HG03095 (cell line): ENCODE data around the gene ACD.
A peak's percentile ranks its signal among the peaks of the same experiment; 100 is the strongest.

Experiments used
- ATAC-seq: cut with Tn5 transposase; IDR thresholded peaks from one replicate; pipeline ENCODE4 v1.9.1; 2021; ENCODE audit warnings: moderate library complexity; ENCODE audit not compliant: unreplicated experiment

The ACD gene

DNA sequence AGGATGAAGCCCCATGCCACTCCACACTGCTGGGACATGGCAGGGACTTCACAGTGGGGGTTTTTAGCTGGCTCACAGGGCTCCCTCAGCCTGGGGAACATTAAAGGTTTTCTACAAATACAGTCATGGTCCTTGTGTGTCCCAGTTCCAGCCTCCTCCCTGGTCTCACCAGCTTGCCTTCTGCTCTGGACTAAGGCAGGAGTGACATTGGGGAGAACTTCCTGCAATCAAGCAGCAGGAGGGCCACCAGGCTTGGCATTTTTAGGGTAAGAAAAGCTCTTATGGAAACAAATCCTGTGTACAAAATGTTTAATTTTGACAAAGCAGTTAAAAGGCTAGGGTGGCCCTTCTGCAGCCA lies 2.6 kb upstream of the ACD start:
- no peak for ATAC-seq

DNA sequence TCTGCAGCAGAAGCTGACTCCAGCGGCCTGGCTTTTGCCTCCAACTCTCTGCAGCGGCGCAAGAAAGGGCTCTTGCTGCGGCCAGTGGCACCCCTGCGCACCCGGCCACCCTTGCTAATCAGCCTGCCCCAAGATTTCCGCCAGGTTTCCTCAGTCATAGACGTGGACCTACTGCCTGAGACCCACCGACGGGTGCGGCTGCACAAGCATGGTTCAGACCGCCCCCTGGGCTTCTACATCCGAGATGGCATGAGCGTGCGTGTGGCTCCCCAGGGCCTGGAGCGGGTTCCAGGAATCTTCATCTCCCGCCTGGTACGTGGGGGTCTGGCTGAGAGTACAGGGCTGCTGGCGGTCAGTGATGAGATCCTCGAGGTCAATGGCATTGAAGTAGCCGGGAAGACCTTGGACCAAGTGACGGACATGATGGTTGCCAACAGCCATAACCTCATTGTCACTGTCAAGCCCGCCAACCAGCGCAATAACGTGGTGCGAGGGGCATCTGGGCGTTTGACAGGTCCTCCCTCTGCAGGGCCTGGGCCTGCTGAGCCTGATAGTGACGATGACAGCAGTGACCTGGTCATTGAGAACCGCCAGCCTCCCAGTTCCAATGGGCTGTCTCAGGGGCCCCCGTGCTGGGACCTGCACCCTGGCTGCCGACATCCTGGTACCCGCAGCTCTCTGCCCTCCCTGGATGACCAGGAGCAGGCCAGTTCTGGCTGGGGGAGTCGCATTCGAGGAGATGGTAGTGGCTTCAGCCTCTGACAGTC lies 2.0 kb upstream of the ACD start:
- no peak for ATAC-seq

DNA sequence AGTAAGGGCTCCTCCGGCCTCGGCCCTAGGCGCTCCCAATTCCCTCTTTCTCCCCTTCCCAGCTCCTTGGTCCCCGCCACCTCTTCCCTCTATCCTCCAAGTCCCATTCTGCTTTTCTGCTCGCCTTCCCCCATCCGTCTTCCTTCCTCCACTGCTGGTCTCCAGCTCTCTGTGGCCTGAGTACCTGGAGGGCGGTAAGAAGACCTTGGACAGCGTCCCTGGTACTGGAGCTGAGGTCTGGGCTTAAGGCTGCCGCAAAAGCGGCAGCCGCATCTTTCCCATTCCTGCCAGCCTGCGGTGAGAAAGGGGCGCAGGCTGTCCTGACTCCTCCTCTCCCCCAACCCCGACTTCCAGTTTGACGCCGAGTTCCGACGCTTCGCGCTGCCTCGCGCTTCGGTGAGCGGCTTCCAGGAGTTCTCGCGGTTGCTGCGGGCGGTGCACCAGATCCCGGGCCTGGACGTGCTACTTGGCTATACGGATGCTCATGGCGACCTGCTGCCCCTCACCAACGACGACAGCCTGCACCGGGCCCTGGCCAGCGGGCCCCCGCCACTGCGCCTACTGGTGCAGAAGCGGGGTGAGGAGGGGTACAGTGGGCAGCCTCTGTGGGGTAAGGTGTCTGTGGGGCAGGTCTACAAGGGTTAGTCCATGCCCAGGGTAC lies 1.2 kb upstream of the ACD start:
- ATAC-seq: no peak

DNA sequence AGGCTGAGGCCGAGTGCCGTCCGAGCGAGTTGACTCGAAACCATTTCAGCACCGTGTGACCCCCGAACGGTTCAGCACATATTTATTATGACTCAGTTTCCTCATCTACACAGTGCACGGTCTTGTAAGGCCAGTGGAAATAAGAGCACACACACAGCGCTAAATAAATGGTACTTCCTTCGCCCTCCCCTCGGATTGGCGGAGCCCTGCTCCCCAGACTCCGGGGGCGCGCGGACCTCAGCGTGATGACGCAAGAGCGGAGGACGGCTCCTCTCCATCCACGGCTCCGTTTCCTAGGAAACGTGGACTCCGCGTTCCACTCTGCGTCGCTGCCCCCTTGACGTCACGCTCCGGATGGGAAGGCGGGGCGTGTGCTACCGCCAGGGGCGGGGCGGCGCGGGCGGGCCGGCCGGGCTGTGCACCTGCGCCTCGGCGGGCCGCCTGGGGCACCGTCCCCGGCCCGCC lies 536 bp upstream of the ACD start, which contains the start of gene PARD6A:
TSS of gene PARD6A (plus strand) at position 397 of the 465 bp plus-strand sequence. CDS start 79 bp downstream, outside the sequence.
- peak; percentile 75 for ATAC-seq

DNA sequence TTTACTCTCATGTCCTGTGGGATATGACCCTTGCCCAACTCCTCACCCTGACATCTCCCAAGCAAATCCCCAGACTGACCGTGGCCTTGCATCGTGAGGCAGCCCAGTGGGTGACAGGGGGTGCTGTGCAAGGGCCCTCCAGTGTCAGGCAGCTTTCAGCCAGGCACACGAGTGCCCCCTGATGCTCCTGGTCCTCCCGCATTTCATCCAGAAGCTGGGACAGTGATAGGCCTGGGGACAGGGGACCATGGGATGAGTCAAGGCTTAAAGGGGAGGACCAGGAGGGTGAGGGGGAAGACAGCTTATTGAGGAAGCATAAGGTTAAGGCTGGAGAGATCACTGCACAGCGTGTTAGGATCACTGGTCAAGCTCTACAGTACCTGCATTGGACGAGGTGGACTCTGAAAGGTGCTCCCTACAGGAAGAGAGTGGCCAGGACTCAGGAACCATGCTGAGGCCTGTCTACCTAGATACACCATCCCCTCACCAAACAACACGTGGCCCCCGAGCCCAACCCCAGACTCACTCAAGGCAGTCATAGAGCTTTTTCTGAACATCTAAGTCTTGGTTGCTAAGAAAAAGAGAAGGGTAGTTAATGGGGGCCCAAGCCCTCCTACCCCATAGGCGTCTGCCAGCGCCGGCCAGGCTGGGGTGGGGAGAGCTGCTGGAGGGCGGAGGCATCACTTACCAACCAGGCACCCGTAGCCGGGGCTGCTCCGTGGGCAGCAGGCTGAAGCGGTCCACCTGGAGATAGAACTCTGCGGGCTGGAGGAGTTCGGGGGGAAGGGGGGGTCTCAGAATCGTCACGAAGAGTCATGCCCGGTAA lies 998 bp downstream of the ACD start:
- no peak for ATAC-seq

DNA sequence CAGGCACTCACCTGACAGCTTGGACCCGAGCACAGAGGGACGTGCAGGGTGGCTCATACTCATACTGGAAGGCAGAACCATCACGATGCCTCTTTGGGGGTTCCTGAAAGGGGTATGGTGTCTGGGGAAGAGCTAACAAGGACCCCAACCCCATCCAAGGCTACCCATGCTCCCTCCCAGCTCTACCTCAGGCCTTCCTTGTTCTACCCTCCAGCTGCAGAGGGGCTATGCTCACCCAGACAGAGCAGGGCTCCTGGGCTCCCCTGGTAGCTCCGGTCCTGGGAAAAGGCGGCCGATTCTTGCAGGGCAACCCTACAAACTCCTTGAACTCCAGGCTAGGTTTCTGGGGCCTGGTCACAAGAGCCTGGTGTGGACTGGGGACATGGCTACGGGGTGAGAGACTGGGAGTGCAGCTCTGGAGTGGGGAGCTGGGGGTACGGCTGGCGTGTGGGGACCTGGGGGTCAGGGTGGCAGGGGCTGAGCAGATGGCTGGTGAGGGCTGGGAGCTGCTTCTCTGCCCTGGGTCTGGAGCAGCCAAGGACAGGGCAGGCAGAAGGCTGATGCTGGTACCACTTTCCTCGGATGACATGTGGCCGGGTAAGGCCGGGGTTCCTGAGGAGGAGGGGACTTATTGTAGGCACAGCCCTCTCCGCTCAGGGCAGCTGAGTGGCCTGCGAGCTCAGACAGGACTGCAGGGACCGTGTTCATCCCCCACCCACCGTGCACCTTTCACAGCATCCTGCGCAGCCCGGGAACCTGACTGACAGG lies 2.1 kb downstream of the ACD start:
- ATAC-seq: no peak

DNA sequence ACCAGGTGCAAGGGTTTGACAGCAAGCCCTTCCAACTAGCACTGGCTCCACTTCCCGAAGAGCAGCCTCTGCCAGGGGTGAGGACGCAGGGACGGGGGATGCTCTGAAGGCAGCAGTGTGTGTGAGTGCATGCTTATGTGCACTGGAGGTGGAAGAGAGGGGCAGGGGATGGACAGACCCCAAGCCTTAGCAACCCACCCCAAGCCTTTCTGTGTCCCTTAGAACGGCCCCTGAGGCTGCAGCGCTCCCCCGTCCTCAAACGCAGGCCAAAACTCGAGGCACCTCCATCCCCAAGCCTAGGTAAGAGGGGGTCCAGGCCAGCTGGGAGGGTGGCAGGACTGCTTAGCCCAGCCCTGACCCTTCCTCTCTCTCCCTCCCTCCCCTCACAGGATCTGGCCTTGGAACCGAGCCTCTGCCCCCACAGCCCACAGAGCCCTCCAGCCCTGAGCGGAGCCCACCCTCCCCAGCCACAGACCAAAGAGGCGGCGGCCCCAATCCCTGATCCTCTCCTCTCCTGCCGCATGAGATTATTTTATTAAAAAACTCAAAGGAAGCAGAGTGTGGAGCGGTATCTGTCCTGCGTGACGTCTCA lies 2.9 kb downstream of the ACD start:
- ATAC-seq: no peak

DNA sequence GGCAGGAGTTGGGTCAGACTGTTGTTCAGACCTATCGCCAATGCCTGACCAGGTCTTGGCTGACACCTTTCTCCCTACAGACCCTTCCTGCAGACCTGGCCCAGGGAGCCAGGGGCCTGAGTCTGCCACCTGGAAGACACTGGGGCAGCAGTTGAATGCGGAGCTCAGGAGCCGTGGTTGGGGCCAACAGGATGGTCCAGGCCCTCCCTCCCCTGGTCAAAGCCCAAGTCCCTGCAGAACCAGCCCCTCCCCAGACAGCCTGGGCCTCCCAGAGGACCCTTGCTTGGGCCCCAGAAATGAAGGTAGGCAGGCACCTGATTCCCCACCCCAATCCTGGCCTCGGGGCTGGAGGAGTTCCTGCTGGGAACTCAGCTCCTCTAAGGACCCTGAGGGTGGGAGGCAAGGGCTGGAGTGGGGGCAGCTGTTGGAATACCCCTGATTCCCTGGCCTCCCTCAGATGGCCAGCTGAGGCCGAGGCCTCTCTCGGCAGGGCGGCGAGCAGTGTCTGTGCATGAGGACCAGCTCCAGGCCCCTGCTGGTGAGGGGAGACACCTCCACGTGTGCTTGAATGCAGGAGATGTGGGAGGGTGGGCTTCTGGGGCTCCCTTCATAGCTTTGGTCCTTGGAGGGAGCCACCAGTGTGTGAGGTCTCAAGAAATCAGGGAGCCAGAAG lies 3.6 kb downstream of the ACD start:
- no peak for ATAC-seq

DNA sequence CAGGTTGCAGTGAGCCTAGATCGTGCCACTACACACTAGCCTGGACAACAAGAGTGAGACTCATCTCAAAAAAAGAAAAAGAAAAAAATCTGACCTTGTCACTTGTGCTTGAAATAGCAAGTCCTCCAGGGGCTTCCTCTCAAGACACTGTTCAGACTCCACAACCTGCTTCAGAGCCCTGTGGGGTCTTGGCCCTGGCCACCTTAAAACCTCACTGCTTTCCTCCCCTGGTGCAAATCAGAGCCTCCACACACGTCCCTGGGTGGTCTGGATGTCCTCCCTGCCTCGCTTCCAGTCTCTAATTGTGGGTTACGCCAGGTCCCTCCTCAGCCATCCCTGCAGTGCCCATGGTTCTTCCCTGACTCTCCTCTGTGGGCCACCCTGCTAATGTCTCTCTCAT lies 4.7 kb downstream of the ACD start:
- no peak for ATAC-seq

DNA sequence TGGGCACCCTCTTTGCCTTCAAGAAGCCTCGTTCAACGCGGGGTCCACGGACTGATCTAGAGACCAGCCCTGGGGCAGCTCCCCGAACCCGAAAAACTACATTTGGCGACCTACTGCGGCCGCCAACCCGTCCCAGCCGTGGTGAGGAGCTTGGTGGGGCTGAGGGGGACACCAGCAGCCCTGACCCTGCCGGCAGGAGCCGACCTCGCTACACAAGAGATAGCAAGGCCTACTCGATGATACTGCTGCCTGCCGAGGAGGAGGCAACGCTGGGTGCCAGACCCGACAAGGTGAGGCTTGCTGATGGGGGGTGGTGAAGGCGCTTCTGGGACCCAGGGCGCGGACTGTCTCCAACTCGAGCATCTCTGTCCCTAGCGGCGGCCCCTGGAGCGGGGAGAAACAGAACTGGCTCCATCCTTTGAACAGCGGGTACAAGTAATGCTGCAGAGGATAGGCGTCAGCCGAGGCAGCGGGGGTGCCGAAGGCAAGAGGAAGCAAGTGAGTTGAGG lies 5.6 kb downstream of the ACD start:
- no peak for ATAC-seq

DNA sequence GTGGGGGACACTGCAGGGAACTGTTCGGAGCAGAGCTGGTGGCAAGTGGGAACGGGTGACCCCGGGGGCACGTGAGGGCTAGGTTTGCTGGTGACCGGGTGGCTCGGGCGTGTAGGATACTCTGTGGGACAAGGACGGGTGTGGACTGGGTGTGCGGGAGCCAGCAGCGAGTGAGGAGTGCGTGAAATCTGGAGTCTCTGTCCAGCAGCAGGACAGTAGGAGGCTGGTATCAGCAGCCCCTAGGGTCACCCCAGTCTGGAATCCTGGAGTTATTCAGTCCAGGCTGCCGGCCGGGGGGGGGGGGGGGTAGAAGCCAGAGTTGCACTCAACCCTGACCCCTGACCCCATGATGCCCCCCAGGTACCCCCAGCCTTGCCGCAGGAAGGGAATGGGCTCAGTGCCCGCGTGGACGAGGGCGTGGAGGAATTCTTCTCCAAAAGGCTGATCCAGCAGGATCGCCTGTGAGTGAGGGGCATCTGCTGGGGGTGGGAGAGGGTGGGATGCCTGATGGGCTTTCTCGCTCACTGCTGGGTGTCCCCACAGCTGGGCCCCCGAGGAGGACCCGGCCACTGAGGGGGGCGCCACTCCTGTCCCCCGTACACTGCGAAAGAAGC lies 6.2 kb downstream of the ACD start:
- ATAC-seq: no peak

DNA sequence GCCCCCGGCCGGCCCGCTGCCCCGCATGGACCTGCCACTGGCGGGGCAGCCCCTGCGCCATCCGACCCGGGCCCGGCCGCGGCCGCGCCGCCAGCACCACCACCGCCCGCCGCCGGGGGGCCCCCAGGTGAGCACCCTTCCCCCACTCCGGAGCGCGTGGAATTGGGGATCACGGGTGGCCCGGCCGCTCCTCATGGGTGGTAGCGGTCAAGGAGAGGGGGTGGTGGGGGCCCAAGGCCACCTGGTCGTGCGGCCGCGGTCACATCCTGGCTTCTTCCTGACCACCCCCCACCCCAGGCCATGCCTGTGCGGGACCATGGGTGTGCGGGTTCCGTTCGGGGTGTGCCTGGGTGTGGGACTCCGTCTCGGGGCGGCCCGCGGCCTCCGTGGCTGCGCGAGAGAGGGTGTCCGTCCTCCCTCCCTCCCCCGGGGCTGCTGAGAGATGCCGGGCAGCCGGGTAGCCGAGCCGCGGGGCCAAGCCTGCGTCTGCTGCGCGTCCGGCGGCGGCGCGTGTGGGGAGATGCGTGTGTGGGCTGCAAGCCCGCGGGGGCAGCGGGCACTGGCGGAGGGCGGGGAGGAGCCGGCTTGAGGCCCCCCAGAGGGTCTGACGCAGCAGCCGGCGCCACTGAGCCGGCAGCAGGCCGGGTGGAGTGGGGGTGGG lies 6.8 kb downstream of the ACD start:
- no peak for ATAC-seq

DNA sequence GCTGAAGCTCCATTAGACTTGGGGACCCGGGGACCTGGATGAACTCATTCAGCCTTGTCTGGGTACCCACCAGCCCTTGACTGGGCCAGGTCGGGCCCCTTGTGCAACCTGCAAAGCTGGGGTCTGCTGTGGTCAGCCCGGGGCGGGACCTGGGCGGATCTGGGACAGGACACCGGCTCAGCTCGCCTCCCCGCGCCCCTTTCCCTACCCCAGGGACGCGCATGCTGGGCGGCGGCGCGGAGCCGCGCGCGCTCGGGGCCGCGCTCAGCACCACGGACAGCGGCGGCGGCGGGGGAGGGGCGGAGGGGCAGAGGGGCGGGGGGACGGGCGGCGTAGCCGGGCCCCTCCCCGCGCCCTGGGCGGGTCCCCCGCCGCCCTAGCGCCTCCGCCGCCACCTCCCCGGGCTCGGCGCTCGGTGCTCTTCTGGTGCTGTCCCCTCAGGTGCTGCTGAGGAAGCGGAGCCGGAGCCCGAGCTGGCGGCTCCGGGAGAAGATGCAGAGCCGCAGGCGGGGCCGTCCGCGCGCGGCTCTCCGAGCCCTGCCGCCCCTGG lies 7.4 kb downstream of the ACD start:
- ATAC-seq: no peak

DNA sequence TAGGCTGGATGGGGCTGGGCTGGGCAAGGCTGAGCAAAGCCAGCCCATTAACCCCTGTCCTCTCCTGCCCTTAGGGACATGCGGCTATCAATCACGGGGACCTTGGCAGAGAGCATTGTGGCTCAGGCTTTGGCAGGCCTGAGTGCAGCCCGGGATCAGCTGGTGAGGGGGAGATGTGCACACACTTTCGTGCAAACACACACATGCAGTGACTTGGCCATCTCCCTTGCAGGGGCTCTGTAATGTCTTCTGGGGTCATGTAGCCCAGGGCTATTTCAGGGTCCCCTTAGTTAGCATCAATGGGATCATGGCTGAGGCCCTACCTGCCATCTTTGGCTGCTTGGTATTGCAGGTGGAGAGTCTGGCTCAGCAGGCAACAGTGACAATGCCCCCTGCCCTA lies 8.2 kb downstream of the ACD start:
- ATAC-seq: no peak

DNA sequence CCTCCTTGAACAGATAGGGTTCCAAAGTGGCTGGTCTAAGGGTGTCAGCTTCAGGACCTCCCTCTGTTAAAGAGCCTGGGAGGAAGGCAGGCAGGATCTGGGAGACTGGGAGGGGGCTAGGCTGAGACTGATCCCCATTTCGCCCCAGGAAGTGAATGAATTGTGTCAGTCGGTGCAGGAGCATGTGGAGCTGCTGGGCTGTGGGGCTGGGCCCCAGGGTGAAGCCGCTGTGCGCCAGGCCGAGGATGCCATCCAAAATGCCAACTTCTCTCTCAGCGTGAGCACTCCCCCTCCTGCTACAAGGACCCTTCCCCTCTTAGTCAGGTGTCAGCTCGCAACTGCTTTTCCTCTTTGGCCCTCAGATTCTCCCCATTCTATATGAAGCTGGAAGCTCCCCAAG lies 9.0 kb downstream of the ACD start:
- ATAC-seq: no peak

DNA sequence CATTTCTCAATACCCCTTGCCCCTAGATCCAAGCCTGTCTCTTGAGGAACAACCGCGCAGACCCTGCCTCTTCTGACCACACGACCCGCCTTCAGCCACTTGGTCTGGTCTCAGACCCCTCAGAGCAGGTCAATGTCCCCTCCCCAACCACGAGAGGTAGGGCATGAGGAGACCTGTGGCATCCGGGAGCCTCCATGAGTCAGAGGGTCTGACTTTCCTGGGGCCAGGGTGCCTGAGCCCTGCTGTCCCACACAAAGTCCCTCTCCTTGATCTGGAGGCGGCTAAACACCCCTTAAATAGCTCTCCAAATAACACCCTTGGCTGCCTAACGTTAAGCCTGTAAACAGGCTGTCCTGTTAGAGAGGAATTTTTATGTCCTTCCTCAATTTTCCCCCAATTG lies 10.0 kb downstream of the ACD start:
- ATAC-seq: no peak

DNA sequence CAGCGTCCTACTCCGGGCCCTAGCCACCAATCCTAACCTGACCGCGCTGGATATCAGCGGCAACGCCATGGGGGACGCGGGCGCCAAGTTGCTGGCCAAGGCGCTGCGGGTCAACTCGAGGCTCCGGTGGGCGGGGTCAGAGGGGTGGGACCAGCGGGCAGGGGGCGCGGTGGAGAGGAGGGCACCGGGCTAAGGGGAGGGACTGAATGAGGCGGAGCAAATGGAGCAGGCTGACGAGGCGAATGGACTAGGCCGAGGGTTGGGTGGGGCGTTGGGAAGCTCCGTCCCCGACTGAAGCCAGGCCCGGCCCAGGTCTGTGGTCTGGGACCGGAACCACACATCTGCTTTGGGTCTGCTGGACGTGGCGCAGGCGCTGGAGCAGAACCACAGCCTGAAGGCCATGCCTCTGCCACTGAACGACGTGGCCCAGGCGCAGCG lies 10.5 kb downstream of the ACD start:
- no peak for ATAC-seq

DNA sequence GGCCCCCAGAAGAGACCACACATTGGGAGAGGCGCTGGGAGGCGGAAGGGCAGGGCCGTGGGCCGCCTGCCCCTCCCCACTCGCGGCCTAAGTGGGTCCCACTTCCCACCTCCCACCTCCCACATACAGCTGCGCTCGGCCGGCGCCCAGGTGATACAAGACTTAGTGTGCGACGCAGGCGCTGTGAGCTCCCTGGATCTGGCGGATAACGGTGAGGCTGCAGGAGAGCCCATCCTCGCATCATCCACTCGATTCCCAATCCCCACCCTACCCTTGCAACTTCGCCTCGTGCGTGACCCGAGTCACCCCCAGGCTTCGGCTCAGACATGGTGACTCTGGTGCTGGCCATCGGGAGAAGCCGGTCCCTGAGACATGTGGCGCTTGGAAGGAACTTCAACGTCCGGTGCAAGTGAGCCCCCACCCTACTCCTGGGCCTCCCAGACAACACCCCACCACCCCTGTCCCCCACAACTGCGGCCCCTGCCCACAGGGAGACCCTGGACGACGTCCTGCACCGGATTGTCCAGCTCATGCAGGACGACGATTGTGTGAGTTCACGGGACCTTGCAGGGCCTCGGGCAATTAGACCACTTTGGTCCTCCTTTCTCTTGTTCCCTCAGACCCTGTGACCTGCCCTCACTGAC lies 11.2 kb downstream of the ACD start:
- ATAC-seq: no peak
